GM12801 (cell line): ENCODE results near the gene TMEM106A.

ENCODE experiments used
- TF ChIP-seq, protein P1 (sequence below): IDR thresholded peaks from one replicate; pipeline ENCODE4 v1.5.1; 2011; ENCODE audit warnings: control low read depth; ENCODE audit not compliant: insufficient read length; ENCODE audit errors: extremely low read depth

The TMEM106A gene, protein sequence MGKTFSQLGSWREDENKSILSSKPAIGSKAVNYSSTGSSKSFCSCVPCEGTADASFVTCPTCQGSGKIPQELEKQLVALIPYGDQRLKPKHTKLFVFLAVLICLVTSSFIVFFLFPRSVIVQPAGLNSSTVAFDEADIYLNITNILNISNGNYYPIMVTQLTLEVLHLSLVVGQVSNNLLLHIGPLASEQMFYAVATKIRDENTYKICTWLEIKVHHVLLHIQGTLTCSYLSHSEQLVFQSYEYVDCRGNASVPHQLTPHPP

DNA sequence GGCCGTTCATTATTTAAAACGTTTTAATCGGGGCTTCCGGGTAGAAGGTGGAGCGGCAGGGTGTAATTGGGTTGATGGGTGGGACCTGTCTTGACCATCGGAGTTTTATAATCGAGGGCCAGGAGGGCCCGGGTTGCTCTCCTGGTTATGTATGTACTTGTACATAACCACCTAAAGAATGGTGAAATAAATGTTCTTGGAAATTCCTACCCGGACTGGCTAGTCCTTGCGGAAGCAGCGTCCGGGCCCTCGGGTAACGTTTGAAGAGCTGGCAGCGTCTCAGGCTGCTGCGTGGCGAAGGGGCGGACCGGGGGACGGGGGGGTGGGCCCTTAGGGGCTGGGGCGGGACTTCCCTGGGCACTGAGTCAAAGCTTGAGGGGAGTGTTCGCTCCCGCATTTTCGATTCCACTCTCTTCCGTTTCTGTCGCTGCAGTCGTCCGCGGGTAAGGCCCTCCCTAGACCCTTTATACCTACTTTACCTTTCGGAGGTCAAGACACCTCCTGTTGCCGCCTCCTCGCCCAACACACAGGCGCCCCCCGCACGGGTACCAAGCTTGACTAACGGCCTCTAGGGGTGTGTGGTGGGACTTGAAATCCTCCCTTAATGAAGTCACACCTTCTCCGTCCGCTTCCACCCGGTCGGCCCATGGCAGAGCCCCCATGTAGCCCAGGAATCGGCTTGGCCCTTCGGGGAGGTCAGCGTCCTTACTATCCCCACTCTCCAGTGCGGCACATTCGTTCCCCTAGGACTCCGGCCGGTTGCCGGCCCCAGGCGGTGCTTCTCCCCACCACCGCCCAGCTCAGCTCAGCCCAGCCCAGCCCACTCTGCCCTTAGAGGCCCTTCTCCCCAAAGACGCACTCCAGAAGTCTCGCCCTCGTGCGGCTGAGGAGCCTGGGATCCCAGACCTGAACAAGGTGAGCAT is at the start of gene TMEM106A:
Gene TMEM106A, plus strand, starts transcription at position 396 of the 923 bp plus-strand sequence. CDS start 1,167 bp downstream, outside the sequence.
- TF ChIP-seq, protein P1, sequence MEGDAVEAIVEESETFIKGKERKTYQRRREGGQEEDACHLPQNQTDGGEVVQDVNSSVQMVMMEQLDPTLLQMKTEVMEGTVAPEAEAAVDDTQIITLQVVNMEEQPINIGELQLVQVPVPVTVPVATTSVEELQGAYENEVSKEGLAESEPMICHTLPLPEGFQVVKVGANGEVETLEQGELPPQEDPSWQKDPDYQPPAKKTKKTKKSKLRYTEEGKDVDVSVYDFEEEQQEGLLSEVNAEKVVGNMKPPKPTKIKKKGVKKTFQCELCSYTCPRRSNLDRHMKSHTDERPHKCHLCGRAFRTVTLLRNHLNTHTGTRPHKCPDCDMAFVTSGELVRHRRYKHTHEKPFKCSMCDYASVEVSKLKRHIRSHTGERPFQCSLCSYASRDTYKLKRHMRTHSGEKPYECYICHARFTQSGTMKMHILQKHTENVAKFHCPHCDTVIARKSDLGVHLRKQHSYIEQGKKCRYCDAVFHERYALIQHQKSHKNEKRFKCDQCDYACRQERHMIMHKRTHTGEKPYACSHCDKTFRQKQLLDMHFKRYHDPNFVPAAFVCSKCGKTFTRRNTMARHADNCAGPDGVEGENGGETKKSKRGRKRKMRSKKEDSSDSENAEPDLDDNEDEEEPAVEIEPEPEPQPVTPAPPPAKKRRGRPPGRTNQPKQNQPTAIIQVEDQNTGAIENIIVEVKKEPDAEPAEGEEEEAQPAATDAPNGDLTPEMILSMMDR: no peak

- TF ChIP-seq, protein P1: no peak
These were observed 42.0 kb upstream of the TMEM106A start for GRCh38 chr17:43169561-43170139.

- TF ChIP-seq, protein P1: no peak
These were observed 41.4 kb upstream of the TMEM106A start for GRCh38 chr17:43170140-43170765.

- TF ChIP-seq, protein P1: no peak
These were observed 40.7 kb upstream of the TMEM106A start, which contains the start of gene NBR1 for GRCh38 chr17:43170766-43171585. NBR1 (plus strand) TSS chr17:43171214; CDS start chr17:43175800, 4,586 bp downstream.

- TF ChIP-seq, protein P1: no peak
These were observed 39.8 kb upstream of the TMEM106A start for GRCh38 chr17:43171586-43172487.
